ENCODE results near the gene CDKAL1.
"Not testable (repeated sequence)": the region's sequence is repeated elsewhere in the genome, so short reads cannot be mapped to it uniquely, and the experiment has no call there.

The CDKAL1 gene

DNA sequence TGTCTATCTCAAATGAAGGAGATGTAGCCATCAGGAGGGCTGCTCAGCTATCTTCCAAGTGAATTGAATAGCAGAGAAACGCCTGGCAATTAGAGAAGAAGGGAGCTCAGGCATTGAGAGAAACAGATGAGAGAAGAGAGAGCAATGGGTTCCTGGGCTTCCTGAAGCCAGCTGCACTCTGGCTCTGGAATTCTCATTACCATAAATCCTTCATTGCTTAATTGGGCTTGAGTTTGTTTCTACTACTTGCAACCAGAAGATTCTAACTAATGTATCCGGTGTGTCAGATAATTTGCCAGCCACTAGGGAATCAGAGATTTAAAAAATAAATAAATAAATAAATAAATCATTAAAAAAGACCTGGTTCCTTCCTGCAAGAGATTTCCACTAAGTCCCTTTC, 25.0 kb upstream of the CDKAL1 start:
- H3K27ac ChIP-seq: no peak overlapping the region
- no peak for TF ChIP-seq CTCF (conservative IDR thresholded peaks at IDR 0.05)

GRCh38 chr6:20511852-20512251, 22.4 kb upstream of the CDKAL1 start:
- no peak for TF ChIP-seq CTCF (conservative IDR thresholded peaks at IDR 0.05)
- no peak overlapping the region for H3K27ac ChIP-seq

DNA sequence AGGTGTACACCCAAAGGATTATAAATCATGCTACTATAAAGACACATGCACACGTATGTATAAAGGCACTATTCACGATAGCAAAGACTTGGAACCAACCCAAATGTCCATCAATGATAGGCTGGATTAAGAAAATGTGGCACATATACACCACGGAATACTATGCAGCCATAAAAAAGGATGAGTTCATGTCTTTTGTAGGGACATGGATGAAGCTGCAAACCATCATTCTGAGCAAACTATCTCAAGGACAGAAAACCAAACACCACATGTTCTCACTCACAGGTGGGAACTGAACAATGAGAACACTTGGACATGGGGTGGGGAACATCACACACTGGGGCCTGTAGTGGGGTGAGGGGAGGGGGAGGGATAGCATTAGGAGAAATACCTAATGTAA, 9.0 kb upstream of the CDKAL1 start:
- not testable (repeated sequence) for H3K27ac ChIP-seq

DNA sequence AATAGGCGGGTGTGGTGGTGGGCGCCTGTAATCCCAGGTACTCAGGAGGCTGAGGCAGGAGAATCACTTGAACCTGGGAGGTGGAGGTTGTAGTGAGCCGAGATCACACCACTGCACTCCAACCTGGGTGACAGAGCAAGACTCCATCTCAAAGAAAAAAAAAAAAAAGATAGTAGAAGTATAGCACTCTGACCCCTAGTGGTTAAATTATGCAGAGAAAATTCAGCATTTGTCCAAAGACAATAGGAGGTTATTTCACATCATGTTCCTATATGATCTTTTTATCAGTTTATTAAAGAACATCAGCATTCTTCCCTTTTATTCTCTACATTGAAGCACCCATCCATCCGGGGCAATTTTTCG, 5.2 kb upstream of the CDKAL1 start:
- H3K27ac ChIP-seq: peak overlapping the region; percentile 58

DNA sequence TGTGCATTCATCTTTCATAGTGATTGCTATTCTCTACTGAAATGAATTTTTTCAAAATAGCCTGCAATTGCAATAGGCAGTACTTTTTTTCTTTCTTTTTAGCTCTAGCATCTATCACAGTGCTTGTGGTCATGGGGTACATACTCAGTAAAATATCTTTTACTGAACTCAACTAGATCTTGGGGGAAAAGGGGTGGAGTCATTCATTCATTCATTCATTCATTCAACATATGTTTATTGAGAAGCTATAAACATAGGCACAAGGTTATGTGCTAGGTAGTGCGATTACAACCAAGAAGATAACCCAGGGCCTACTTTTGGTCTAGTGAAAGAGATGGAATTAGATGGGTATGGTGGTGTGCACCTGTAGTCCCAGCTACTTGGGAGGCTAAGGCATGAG, 1.4 kb upstream of the CDKAL1 start:
- H3K27ac ChIP-seq: no peak overlapping the region
- no peak for TF ChIP-seq CTCF (conservative IDR thresholded peaks at IDR 0.05)

DNA sequence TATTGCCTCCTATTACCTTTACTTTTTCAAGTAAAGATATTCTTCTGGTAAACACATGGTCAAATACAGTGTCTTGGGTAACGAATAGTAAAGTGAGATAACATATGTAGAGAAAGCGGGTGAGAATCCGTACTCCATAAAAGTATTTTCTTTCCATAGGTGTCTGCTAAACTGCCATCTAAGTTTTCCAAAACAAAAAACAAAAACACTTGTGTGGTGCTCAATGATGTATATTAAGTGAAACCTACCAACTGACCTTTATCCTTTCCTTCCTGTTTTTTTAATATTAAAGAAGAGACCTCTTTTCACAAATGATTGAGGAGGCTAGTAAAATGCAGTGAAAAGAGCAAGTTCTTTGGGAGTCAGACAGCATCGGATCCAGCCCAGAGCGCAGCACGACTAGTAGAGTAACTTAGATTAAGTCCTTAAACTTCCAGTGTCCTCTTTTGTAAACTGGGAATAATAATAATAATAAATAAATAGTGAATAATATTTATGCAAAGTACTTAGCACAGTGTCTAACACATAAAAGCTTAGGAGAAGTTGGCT, 437 bp upstream of the CDKAL1 start:
- TF ChIP-seq CTCF (conservative IDR thresholded peaks at IDR 0.05): no peak
- peak overlapping the region; percentile 76 for H3K27ac ChIP-seq

DNA sequence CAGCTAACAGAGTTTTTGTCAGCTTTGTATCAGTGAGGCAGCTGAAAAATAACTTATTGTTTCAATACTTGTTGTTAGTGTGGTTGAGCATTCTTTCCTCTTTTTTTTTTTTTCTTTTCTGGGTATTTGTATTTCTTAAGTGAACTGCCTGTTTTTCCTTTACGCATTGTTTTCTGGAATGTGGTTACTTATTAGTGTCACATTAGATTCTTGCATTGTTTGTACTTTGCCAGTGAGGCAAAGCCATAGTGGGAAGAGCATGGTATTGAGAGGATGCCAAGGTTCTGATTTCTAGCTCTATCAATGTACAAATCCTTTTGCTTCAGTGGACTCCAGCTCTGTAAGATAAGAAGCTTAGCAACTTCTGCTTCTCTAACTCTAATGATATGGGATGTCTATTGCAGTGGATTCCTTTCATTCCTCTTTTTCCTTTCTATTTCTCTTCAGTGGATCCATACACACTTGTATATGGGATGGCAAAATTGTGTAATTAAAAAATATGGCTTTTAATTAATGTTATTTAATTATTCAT, 3.9 kb downstream of the CDKAL1 start:
- TF ChIP-seq CTCF (conservative IDR thresholded peaks at IDR 0.05): no peak
- no peak overlapping the region for H3K27ac ChIP-seq

GRCh38 chr6:20538907-20539306, 4.7 kb downstream of the CDKAL1 start:
- H3K27ac ChIP-seq: no peak overlapping the region
- no peak for TF ChIP-seq CTCF (conservative IDR thresholded peaks at IDR 0.05)

- H3K27ac ChIP-seq: no peak overlapping the region
- no peak for TF ChIP-seq CTCF (conservative IDR thresholded peaks at IDR 0.05)
These were observed 5.1 kb downstream of the CDKAL1 start for GRCh38 chr6:20539387-20539786.
